Body of pancreas (tissue), 4 donors: ENCODE data around the gene OR2B3. TPM values are rescaled to one million over a fixed set of nuclear protein-coding genes. Genes with fewer than 3 reads are reported as not detected.
"Not testable (repeated sequence)": the region's sequence is repeated elsewhere in the genome, so short reads cannot be mapped to it uniquely, and the experiment has no call there.

ENCODE experiments used
- ATAC-seq: fragments of 150-250 bp; one replicate; pipeline ENCODE4 v1.9.1; 2016
- DNase-seq, 4 donors: peaks; one replicate each; pipeline ENCODE4 v3.0.0-alpha.2; 2019
- H3K27ac ChIP-seq, 4 donors: fragments of 200-600 bp; sonication (generic); 1 replicate in 3 of 4; 2 replicates in 1 of 4; pipeline versions ENCODE4 v1.5.1 to v1.6.1; 2016 to 2019; ENCODE audit warnings: mild to moderate bottlenecking in 1 of 4, mixed read lengths in 1 of 4, moderate library complexity in 1 of 4
- H3K27me3 ChIP-seq, 2 donors: fragments of 200-600 bp; sonication (generic); one replicate each; pipeline ENCODE4 v1.6.0; 2016; ENCODE audit warnings: mild to moderate bottlenecking in 1 of 2
- H3K36me3 ChIP-seq, 2 donors: fragments of 200-600 bp; sonication (generic); replicated peaks in 1 of 2; 2 replicates each; pipeline ENCODE4 v1.5.1; 2016; ENCODE audit warnings: low read depth in 2 of 2; ENCODE audit not compliant: insufficient read depth in 1 of 2
- H3K4me1 ChIP-seq: fragments of 200-600 bp; sonication (generic); one replicate; pipeline ENCODE4 v1.6.0; 2016
- H3K4me3 ChIP-seq, 2 donors: fragments of 200-600 bp; sonication (generic); 1 replicate in 1 of 2; 2 replicates in 1 of 2; pipeline ENCODE4 v1.5.1; 2016 to 2019
- H3K9me3 ChIP-seq, 3 donors: fragments of 200-600 bp; sonication (generic); 1 replicate in 2 of 3; 2 replicates in 1 of 3; pipeline ENCODE4 v1.5.1; 2016
- CTCF ChIP-seq, 7 experiments: fragments of 450-650 bp in 4 of 7; fragments of 200-600 bp in 3 of 7; sonication (generic) in 3 of 7; IDR thresholded peaks; one replicate each; pipeline ENCODE4 v1.5.1; 2016 to 2019; ENCODE audit warnings: antibody characterized with exemption in 7 of 7
- POLR2A ChIP-seq, 3 donors: fragments of 450-650 bp; IDR thresholded peaks; one replicate each; pipeline ENCODE4 v1.6.1; 2016; ENCODE audit warnings: antibody characterized with exemption in 3 of 3, mild to moderate bottlenecking in 2 of 3
- WGBS, 2 donors: methylation state at CpG; one replicate each; pipeline ENCODE4 v1.1.5; 2017; 5-methylcytosine and 5-hydroxymethylcytosine counted together
- intact Hi-C: fragments of 100-400 bp; cut with DNase I; formaldehyde crosslinking; loops from one replicate; pipeline ENCODE4 v1.15.1; 2023
- total RNA-seq, 2 donors: library from RNA; depleted of rRNA; stranded (reverse); fragments of >200 nt; gene quantifications; one replicate each; pipeline ENCODE4 v1.1.0, GENCODE V29; 2016

OR2B3 gene
- total RNA-seq, result not detected

GRCh38 chr6:29087213-29087612 is at the start of gene OR2B3:
Gene OR2B3, minus strand, starts transcription at chr6:29087313. Its CDS starts 65 bp downstream, at chr6:29087248.
- intact Hi-C loops, result no loop called here
- TF ChIP-seq CTCF (IDR thresholded peaks at IDR 0.05) (no peak), POLR2A (IDR thresholded peaks at IDR 0.05) (no peak)

GRCh38 chr6:29131691-29132090 is 44.6 kb upstream of the OR2B3 start:
- Histone ChIP-seq H3K27ac (no peak overlapping the region), H3K27me3 (peaks cover 0 to 6% of the 10 kb centered on the region in 2 donors), H3K4me1 (no peaks in the 10 kb centered on the region), H3K4me3 (no peak overlapping the region), H3K36me3 (no peaks in the 10 kb centered on the region), H3K9me3 (no peaks in the 10 kb centered on the region)
- 43 to 56% methylated on average over 2 of the region's 2 CpGs for WGBS, 2 donors
- no peak for TF ChIP-seq CTCF (IDR thresholded peaks at IDR 0.05)
- no peak for TF ChIP-seq POLR2A (IDR thresholded peaks at IDR 0.05)
- intact Hi-C loops, result no loop called here
- ATAC-seq (no peak), DNase-seq (no peak)

More at GRCh38 chr6:29087213-29087612, at the start of gene OR2B3:
- H3K4me3 ChIP-seq, result no peak within 1 kb of the TSS
- no peak for DNase-seq
- H3K27me3 ChIP-seq, result no peaks in the 10 kb centered on the region
- WGBS, 2 donors, result 69 to 71% methylated on average over 1 of the region's 1 CpG
- no peaks in the 10 kb centered on the region for H3K9me3 ChIP-seq
- no peaks in the 10 kb centered on the region for H3K4me1 ChIP-seq
- ATAC-seq, result no peak
- H3K36me3 ChIP-seq, result no peaks in the 10 kb centered on the region
- H3K27ac ChIP-seq, result no peak within 1 kb of the TSS

GRCh38 chr6:29130644-29131043 is 43.5 kb upstream of the OR2B3 start:
- no peaks in the 10 kb centered on the region for H3K4me1 ChIP-seq
- H3K27me3 ChIP-seq, result peaks cover 0 to 6% of the 10 kb centered on the region in 2 donors
- WGBS, 2 donors, result 60 to 77% methylated on average over 2 to 4 of the region's 4 CpGs
- ATAC-seq (no peak), DNase-seq (no peak)
- no peaks in the 10 kb centered on the region for H3K9me3 ChIP-seq
- intact Hi-C loops, result no loop called here
- H3K27ac ChIP-seq, result no peak overlapping the region
- TF ChIP-seq POLR2A (IDR thresholded peaks at IDR 0.05) (no peak), CTCF (IDR thresholded peaks at IDR 0.05) (no peak)
- no peaks in the 10 kb centered on the region for H3K36me3 ChIP-seq
- H3K4me3 ChIP-seq, result no peak overlapping the region

GRCh38 chr6:29129326-29130012 is 42.4 kb upstream of the OR2B3 start:
- WGBS, 2 donors, result 54 to 55% methylated on average over 7 to 12 of the region's 15 CpGs
- Histone ChIP-seq H3K4me3 (no peak overlapping the region), H3K4me1 (no peaks in the 10 kb centered on the region), H3K27me3 (peaks cover 0 to 6% of the 10 kb centered on the region in 2 donors), H3K9me3 (no peaks in the 10 kb centered on the region), H3K27ac (no peak overlapping the region), H3K36me3 (no peaks in the 10 kb centered on the region)
- TF ChIP-seq POLR2A (IDR thresholded peaks at IDR 0.05), result no peak
- TF ChIP-seq CTCF (IDR thresholded peaks at IDR 0.05), result no peak
- DNase-seq, result no peak
- ATAC-seq, result no peak
- intact Hi-C loops, result no loop called here

- ATAC-seq, H3K27ac ChIP-seq, DNase-seq, intact Hi-C loops, H3K27me3 ChIP-seq, H3K4me1 ChIP-seq, H3K9me3 ChIP-seq, H3K4me3 ChIP-seq, H3K36me3 ChIP-seq: not testable (repeated sequence)
- 76 to 87% methylated on average over 3 of the region's 3 CpGs for WGBS, 2 donors
These were observed 27.9 kb upstream of the OR2B3 start for GRCh38 chr6:29114964-29115363.
